Measurements from ENCODE around the gene MEIKIN.

The MEIKIN gene

DNA sequence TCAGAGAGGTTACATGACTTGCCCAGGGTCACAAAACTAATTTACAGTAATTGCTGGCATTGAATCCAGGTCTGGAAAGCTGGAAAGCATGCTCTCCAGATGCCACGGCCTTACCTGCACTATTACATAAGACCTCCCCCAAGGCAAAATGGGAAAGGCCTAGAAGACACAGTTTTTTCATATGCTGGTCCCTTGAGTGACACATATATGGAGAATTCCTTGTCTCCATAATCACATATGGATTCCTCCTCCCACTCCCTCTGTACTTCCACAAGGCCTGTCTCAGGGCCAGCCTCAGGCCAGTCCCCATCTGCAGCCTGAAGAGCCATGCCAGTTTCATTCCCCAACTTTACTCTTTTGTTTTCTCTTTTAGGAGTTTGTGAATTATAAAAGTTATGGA is 28.6 kb upstream of the MEIKIN start:
- DNase-seq (ENCODE audit: low read depth) = no peak

DNA sequence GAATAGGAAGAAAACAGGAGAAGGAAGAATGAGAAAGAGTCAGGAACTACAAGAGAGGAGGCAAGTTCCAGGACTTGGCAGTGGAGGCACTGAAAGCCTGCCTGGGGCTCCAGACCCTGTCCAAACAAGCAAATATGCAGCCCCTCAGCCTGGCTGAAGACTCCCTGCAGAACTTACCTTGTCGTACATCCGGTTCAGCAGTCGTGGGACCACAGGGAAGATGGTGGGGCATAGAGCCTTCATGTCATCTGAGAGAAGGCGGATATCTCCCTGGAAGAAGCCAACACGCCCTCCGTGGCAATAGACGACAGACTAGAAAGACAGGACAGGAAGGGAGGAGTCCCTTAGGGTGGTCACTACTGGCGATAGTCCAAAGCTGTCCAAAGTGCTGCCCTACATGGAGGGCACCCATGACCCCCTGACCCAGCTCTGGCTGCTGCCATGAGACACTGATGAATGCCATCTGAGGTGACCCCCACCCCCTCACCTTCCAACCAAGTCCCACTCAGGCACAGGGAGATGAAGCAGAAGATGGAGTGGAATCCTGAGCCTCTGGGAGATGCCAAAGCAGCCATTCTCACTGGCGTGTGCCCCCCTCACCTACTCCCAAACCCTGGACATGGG is 27.7 kb upstream of the MEIKIN start:
- no peak for DNase-seq (ENCODE audit: low read depth)

DNA sequence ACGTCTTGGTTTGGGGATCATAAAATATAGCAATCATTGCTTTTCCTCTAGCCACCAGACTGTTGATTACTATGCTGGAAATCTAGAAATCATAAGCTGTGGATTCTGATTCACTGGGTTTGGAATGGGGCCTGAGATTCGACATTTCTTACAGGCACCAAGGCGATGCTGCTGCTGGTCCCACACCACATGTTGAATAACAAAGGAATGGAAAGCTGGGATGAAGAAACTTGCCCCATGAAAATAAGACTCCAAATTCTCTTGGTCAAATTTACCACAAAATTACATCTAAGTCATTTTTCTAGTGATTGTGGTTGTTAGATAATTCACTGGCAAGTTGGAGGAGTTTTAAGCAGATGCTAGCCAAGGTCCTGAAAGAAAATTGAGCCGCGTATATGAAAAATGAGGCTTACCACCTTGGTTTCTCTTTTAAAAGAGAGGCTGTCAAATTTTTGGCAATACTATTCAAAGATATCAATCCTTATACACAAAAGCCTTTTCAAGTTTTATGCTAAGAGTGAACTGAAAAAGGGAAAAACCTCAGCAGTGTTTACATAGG is 23.0 kb upstream of the MEIKIN start:
- DNase-seq (ENCODE audit: low read depth) = no peak

DNA sequence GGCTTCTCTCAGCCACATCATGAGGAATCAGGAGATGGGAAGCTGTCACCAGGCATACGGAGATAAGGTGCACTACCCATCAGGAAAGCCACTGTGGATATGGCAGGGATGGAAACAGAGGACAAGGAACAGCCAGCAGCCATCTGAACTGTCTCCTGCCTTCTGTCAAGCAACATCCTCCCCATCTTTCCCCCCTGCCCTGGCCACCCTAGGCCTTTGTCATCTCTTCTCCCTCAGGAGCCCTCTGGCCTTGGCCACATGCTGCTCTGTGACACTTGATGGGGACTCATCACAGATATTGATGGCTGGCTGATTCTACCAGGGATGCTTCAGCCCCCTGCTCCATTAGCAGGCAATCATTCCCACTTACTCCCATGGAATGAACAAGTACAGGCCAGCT is 21.1 kb upstream of the MEIKIN start:
- DNase-seq (ENCODE audit: low read depth) = no peak

DNA sequence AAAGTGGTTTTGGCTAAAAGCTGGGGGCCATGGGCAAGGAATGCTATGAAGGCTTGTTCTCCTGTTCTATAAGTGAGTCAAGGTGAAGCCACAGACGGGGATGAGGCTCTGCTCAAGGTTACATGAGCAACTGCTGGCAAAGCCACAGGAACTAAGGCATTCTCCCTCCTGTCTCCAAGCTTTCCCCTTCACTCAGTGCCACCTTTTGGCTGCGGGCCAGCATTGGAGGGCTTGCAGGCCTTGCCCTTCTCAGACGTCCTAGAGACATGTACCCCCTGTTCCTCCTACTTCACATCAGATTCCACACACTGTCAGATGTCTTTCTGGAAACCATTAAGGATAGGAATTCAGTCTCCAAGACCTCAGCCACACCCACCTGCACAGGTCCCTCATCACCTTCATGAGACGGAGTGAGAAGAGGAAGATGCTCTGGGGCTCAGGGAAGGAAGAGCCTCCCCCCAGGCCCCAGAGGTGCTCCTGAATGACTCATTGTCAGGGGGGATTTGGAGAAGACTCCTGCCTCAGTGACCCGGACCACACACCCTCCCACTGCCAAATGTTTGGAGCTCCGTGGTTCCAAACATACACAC is 20.5 kb upstream of the MEIKIN start:
- no peak for DNase-seq (ENCODE audit: low read depth)

DNA sequence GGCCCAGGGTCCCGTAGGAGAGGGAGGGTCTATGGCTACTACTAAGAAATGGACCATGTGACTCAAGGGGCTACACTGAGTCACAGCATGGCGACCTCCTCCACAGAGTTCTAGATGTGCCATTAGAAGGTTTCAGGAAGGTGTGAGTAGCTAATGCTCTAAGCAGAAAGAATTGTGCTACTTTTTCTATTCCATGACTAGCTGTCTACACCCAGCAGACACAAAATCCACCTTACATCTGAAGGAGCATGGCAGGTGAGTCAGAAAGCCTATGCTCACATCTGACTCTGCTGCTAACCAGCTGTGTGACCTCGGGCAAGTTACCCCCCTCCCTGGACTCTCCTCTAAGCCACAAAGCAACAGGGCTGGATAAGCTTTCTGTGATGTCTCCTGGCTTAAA is 14.4 kb upstream of the MEIKIN start:
- DNase-seq (ENCODE audit: low read depth) = no peak

DNA sequence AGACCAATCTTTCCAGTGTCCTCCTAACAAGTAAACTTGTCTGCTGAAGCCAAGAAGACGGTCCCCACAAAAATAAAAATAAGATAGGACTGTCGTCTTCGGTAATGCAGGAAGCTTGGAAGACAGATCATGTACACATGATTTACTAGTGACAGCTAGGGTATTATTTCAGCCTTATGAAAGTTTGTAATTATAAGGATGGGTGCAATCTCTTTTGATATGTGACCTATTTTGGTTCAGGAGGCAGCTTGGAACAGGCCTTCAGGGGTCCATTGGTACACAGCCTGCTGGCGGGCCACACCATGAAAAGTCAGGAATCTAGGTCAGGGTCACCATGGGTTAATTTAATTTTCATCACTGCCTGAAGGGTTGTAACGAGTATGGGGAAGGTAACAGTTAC is 13.7 kb upstream of the MEIKIN start:
- DNase-seq (ENCODE audit: low read depth) = no peak

DNA sequence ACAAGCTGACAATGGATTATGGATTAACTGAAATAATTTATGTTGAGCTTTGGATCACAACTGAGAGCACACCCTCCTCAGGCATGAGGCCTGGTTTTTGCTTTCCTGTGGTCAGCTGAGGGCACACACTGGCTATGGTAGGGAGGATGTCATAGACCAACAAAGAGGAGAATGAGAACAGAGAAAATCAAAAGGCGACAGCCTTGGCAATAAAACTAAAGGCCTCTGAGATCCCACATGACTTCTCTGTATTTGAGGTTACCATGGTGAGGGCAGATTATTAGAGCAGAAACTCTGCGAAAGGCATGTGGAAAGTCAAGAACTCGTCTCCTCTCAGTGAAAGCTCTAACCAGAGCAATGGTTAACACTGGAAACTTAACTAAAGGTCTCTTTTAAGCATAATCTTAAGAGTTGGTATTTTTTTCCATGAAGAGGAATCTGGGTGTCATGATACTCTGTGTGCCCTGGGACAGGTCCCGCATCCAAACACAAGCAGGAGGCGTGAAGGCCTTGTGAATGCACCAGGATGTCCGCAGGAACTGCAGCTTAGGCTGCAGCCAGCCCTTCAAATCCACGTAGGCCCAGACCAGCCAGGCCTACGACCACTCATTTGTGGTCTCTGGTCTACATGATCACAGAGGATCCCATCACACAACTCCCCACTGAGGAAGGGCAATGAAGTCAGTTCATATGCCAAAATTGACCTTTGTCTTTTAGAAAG is 12.4 kb upstream of the MEIKIN start:
- no peak for DNase-seq (ENCODE audit: low read depth)

DNA sequence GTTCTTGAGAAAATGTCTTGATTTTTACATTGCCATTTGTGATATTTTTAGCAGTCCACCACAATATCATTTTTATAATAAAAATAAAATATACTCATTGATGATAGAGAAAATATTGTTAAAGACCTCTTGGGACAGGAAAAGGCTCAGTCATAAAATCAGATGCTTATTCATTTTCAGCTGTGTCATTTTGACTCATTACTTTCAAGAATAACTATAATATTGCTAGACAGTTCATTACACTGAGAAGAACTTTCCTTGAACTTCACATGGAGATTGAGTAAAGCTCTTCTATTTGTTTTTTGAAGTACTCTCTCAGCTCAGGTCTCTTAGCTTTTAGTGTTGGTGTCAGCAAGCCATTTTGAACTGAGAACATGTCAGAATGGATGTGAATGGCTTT is 8.5 kb upstream of the MEIKIN start:
- DNase-seq (ENCODE audit: low read depth) = no peak

DNA sequence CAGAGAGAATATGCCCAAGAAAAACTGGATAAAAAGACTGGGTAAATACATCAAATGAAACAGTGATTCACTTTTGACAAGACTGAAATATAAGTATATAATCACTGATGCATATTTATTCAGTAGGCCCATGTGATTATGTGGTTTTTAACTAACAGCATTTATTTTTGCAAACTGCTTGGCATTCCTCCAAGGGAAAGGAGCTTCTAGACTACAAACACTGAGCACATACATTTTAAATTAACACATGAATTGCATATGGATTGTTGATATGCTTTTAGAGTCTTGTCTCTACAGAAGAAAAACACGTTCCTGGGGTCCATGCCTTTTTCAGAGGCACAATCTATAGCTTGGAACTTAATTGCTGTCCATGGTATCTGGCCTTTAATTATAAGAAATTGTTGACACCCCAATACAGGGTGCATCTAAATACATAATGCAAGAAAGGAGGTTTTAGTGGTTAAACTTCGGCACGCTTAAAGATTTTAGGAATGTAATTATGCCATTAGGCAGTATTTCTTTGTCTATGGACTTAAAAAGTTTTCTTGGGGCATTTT is 6.9 kb upstream of the MEIKIN start:
- no peak for DNase-seq (ENCODE audit: low read depth)

DNA sequence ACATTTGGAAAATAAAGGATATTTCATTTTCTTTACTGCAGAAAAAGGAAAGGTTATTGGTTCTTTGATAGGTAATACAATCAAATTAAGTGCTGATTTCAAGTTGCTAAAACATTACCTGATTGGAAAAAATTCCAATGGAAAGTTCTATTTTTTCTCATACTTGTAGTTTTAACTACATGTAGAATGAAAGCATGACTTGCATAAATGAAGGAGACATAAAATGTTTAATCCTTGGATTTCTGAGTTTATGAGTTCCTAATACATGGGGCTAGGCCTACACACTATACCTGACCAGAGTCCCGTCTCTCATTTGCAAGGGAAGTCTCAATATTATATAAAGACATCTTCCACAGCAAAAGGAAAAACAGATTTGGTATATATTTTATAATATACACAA is 5.2 kb upstream of the MEIKIN start:
- DNase-seq (ENCODE audit: low read depth) = no peak

DNA sequence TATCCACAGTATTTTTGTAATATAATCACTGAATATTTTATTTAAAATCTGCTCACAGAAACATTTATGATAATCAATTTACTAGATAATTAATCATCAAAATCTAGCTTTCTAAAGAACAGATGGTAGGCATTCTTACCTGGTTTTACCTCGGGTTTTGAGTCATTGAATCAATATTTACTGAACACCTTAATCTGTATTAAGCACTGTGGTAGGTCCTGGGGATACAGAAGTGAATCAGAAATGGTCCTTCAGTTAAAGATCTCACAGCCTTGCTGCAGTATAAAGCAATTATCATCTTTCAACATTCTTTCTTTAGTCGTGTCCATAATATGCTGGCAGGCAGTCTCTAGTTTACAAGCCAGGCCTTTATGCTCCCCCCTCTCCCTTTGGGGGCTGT is 2.0 kb upstream of the MEIKIN start:
- no peak for DNase-seq (ENCODE audit: low read depth)

DNA sequence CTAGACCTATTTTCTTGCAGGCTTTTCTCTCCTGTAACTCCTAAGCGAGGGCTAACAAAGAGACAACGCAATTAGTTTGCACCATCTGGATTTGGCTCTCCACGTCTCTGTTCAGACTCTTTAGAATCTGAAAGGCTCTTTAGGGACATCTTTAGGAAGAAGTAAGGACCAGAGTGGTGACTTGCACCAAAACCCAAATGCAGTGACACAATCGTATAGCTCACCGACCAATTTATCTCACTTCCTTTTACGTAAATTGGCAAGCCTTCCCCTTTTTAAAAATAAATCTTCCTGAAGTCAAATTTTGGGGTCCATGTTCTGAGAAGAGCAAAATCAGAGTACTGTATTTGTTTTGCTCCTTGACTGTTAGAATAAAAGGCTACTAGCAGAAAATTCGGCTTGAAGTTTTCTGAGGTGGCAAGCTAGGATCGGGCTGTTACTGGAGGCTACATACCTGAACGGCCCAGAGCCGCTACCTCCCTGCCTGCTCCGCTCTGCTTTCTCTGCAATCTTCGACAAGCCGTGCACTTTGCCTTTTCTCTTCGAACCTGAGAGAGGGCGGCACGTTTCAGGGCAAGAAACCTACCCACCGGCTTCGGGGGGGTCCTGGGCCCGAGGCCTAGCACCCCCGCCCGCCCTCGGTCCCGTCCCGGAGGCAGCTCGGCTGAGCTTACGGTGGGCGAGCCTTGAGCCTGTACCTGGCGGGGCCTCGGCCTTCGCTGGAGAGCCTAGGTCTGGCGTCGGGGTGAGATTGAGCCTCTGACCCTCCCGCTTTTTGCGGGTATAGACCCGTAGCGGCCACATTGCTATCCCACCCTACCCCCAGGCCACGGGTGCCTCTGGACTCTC is 537 bp downstream of the MEIKIN start:
- DNase-seq (ENCODE audit: low read depth) = no peak

DNA sequence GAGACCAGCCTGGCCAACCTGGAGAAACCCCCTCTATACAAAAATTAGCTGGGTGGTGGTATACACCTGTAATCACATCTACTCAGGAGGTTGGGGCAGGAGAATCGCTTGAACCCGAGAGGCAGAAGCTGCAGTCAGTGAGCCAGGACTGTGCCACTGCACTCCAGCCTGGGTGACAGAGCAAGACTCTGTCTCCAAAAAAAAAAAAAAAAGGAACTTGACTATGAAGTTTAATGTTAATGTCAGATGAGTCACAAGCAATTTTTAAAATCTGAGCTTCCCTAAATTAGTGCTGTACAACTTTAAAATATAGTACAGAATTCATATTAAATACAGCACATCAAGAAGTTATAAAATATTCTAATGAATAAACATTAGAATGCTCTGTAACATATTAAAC is 1.5 kb downstream of the MEIKIN start:
- no peak for DNase-seq (ENCODE audit: low read depth)

DNA sequence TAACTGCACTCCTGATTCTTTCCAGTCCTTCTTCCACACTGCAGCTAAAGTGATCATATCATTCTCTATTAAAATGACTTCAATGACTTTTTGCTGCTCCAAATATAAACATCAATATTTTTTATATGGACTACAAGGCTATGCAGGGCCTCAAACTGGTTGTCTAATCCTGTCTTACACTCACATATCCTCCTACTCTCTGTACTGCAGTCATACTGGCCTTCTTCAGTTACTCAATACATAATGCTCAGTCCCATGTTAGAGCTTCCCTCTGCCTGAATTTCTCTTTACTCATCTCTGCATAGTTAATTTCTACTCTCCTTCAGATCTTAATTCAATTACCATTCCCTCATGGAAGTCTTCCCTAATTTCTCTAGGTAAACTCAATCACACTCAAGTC is 3.4 kb downstream of the MEIKIN start:
- no peak for DNase-seq (ENCODE audit: low read depth)

DNA sequence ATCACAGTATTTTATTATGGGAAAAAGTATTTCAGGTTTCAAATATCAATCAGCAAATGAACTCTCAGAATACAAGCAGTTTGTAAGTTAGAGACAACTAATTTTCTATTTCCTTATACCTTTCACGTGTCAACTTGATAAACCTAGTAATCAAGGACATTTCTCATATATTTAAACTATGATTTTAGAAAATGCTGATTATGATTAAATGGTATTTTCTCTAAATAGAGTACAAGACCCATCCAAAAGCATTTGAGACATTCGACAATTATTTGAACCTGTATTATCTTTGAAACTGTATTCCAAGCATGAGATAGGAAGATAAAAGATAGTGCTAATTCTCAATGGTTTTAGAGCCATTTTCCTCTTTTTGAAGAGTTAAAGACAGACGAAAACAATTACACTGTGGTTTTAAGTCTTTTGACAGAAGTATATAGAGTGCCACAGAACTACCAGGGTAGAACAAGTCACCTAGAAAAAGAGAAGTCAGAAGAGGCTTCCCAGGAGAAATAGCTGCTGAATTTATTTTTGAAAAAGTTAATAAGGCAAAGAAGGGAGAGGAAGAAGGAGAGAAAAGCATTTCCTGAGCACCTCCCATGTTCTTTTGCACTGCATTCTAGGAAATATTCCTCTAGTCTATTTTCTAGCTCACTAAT is 5.6 kb downstream of the MEIKIN start:
- DNase-seq (ENCODE audit: low read depth) = no peak

DNA sequence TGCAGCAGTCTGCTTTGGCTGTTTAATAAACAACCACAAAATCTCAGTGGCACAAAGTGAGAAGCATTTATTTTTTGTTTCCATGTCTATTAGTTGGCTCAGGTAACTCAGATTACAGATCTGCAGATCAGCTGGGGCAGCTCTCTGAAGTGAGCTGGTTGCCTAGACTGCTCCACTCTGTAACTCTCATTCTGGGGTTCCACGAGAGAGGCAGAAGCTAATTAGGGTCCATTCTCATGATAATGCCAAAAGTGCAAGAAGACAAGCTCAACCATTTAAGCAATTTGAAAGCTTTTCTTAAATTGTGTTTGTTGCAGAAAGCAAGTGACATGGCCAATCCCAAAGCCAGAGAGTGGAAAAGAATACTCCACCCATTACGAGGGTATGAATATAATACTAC is 13.2 kb downstream of the MEIKIN start:
- no peak for DNase-seq (ENCODE audit: low read depth)

DNA sequence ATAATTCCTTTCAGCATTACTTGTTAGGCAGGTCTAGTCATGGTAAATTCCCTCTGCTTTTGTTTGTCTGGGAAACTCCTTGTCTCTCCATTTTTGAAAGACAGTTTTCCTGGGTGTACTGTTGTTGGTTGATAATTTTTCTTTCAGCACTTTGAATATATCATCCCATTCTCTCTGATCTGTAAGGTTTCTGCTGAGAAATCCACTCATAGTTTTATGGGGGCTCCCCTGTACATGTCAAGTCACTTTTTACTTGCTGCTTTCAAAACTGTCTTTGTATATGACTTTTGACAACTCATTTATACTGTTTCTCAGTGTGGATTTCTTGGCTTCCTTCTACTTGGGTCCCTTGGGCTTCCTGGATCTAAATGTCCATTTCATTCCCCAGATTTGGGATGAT is 16.5 kb downstream of the MEIKIN start:
- no peak for DNase-seq (ENCODE audit: low read depth)

DNA sequence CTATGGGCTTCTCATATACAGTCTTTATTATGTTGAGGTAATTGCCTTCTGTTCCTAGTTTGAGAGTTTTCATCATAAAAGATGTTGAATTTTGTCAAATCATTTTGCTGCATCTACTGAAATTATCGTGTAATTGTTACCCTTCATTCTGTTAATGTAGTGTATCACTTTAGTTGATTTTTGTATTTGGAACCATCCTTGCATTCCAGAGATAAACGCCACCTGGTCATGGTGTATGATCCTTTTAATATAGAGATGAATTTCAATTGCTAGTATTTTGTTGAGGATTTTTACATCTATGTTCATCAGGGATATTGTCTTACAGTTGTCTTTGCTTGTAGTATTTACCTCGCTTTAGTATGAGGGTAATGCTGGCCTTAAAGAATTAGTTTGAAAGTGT is 19.3 kb downstream of the MEIKIN start:
- DNase-seq (ENCODE audit: low read depth) = no peak

DNA sequence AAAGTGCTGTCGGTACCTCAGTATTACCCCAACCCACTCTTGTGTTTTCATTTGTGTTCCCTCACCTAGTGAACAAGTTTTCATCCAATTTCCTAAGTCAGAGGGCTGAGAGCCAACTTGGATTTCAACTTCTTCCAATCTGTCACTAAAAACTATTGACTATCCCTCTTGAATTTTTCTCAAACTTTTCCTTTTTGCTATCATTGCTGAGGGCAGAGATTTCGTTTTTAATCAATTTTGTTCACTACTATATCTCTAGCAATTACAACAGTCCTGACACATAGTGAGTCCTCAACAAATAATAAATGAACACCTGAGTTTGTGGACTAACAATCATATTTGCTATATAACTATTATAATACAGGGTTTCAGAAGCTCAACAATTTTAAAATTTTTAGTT is 29.0 kb downstream of the MEIKIN start:
- DNase-seq (ENCODE audit: low read depth) = no peak

DNA sequence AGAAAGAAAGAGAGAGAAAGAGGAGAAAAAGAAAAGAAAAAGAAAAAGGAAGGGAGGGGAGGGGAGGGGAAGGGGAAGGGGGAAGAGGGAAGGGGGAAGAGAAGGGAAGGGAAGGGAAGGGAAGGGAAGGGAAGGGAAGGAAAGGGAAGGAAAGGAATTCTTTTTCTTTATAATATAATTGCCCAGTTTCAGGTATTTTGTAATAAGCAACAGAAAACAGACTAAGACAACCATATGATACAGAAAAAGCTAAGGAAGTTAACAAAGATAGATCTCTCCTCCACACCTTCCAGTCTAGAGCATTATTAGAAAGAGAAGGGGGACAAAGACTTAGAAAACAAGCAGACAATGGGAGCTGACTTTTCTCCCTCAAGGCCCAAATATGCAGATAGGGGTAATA is 31.0 kb downstream of the MEIKIN start:
- no peak for DNase-seq (ENCODE audit: low read depth)

DNA sequence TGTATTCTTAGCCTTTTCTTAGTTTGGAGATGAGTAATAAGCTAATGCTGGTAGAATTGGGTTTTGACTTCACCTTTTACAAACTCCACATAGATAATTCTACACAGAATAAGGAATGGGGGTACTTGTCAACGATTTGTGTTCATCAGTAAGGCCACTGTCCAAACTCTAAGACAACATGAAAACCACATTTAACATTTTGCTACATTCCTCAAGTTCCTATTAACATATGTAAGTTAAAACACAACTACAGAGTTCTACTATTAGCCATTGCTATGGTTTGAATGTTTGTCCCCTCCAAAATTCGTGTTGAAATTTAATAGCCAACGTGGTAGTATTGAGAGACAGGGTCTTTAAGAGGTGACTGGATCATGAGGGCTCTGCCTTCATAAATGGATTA is 31.9 kb downstream of the MEIKIN start:
- DNase-seq (ENCODE audit: low read depth) = no peak
